ENCODE data around the gene DTX1.

DTX1 gene

GRCh38 chr12:113056631-113057488, at the start of gene DTX1:
Gene DTX1, plus strand, starts transcription at chr12:113056730. Its CDS starts 1,463 bp downstream, at chr12:113058193.
- DNase-seq (ENCODE audit: low read depth in 3 of 3), result peak; percentile 16 to 37 (median 26)

- no peak for DNase-seq (ENCODE audit: low read depth in 3 of 3)
These were observed 49.4 kb upstream of the DTX1 start for GRCh38 chr12:113007166-113007565.

GRCh38 chr12:113010701-113011100, 45.8 kb upstream of the DTX1 start:
- DNase-seq (ENCODE audit: low read depth in 3 of 3), result no peak

GRCh38 chr12:113014565-113014964, 42.0 kb upstream of the DTX1 start:
- no peak for DNase-seq (ENCODE audit: low read depth in 3 of 3)

- no peak for DNase-seq (ENCODE audit: low read depth in 3 of 3)
These were observed 39.7 kb upstream of the DTX1 start for GRCh38 chr12:113016796-113017195.

- no peak for DNase-seq (ENCODE audit: low read depth in 3 of 3)
These were observed 37.5 kb upstream of the DTX1 start for GRCh38 chr12:113019025-113019424.

- no peak for DNase-seq (ENCODE audit: low read depth in 3 of 3)
These were observed 35.0 kb upstream of the DTX1 start for GRCh38 chr12:113021500-113021899.

- no peak for DNase-seq (ENCODE audit: low read depth in 3 of 3)
These were observed 33.8 kb upstream of the DTX1 start for GRCh38 chr12:113022563-113023297.

- no peak for DNase-seq (ENCODE audit: low read depth in 3 of 3)
These were observed 28.8 kb upstream of the DTX1 start for GRCh38 chr12:113027726-113028125.

GRCh38 chr12:113030875-113031525, 25.5 kb upstream of the DTX1 start:
- no peak for DNase-seq (ENCODE audit: low read depth in 3 of 3)

GRCh38 chr12:113039911-113040445, 16.6 kb upstream of the DTX1 start:
- DNase-seq (ENCODE audit: low read depth in 3 of 3), result no peak

GRCh38 chr12:113040722-113041171, 15.8 kb upstream of the DTX1 start:
- DNase-seq (ENCODE audit: low read depth in 3 of 3), result no peak

GRCh38 chr12:113041560-113041959, 15.0 kb upstream of the DTX1 start:
- DNase-seq (ENCODE audit: low read depth in 3 of 3), result no peak

GRCh38 chr12:113043240-113043639, 13.3 kb upstream of the DTX1 start:
- no peak for DNase-seq (ENCODE audit: low read depth in 3 of 3)

- no peak for DNase-seq (ENCODE audit: low read depth in 3 of 3)
These were observed 12.0 kb upstream of the DTX1 start for GRCh38 chr12:113044516-113044915.

GRCh38 chr12:113048716-113049127, 7.8 kb upstream of the DTX1 start:
- peak in 1 of 3 experiments; percentile 52 for DNase-seq (ENCODE audit: low read depth in 3 of 3)

GRCh38 chr12:113049976-113050742, 6.4 kb upstream of the DTX1 start:
- no peak for DNase-seq (ENCODE audit: low read depth in 3 of 3)

- no peak for DNase-seq (ENCODE audit: low read depth in 3 of 3)
These were observed 5.7 kb upstream of the DTX1 start for GRCh38 chr12:113050795-113051194.

GRCh38 chr12:113051759-113052158, 4.8 kb upstream of the DTX1 start:
- no peak for DNase-seq (ENCODE audit: low read depth in 3 of 3)

GRCh38 chr12:113052326-113052725, 4.2 kb upstream of the DTX1 start:
- DNase-seq (ENCODE audit: low read depth in 3 of 3), result no peak

GRCh38 chr12:113054948-113055486, 1.5 kb upstream of the DTX1 start:
- no peak for DNase-seq (ENCODE audit: low read depth in 3 of 3)

Measured in stimulated activated CD4-positive, alpha-beta T cell treated with anti-CD3 and anti-CD28 coated beads, TNF-alpha, amount 100 ng/mL, for 4 hours (primary cell).